Neural cell (in vitro differentiated cells): ENCODE results near the gene ROM1.

Experiments
- CTCF ChIP-seq: fragments of 450-650 bp; IDR thresholded peaks from 2 replicates; pipeline ENCODE4 v1.5.1; 2014; ENCODE audit warnings: antibody characterized with exemption, mild to moderate bottlenecking, moderate library complexity; ENCODE audit not compliant: poor library complexity, severe bottlenecking
- EZH2 ChIP-seq: fragments of 200-600, 300-800 bp; shearing (Covaris generic), sonication (generic); IDR thresholded peaks from 2 replicates; pipeline ENCODE4 v1.6.1; 2014; ENCODE audit warnings: antibody characterized with exemption, low read length, borderline replicate concordance, mild to moderate bottlenecking; ENCODE audit not compliant: insufficient read depth, poor library complexity, severe bottlenecking
- POLR2AphosphoS5 ChIP-seq: IDR thresholded peaks from 2 replicates; pipeline ENCODE4 v1.6.1; 2012
- SMC3 ChIP-seq: fragments of 450-650 bp; conservative IDR thresholded peaks from 2 replicates; pipeline ENCODE4 v1.6.1; 2014; ENCODE audit warnings: antibody characterized with exemption, mild to moderate bottlenecking, moderate library complexity; ENCODE audit not compliant: poor library complexity
- TAF1 ChIP-seq: IDR thresholded peaks from 2 replicates; pipeline ENCODE4 v1.6.1; 2012; ENCODE audit warnings: low read depth

DNA sequence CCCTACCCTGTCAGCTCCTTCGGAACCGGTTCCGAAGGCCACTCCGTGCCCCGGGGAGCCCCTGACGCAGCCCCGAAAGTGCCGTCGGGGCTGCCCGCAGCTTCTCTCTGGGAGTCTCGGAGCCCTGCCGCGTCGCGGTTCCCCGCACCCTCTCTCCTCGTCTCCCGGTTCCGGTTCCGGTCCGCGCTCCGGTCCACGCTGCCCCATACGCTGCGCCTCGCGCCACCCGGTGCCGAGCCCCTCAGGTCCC, 12.0 kb upstream of the ROM1 start:
- no peak for TF ChIP-seq TAF1
- no peak for TF ChIP-seq CTCF
- TF ChIP-seq POLR2AphosphoS5 = no peak
- no peak for TF ChIP-seq SMC3
- no peak for TF ChIP-seq EZH2
